ENCODE results near the gene PCYT1A. TPM values are rescaled to one million over a fixed set of nuclear protein-coding genes. Genes with fewer than 3 reads are reported as not detected.

Gene PCYT1A
- total and polyA plus RNA-seq, 12 donors = 21.0 to 121 (median 102) TPM

DNA sequence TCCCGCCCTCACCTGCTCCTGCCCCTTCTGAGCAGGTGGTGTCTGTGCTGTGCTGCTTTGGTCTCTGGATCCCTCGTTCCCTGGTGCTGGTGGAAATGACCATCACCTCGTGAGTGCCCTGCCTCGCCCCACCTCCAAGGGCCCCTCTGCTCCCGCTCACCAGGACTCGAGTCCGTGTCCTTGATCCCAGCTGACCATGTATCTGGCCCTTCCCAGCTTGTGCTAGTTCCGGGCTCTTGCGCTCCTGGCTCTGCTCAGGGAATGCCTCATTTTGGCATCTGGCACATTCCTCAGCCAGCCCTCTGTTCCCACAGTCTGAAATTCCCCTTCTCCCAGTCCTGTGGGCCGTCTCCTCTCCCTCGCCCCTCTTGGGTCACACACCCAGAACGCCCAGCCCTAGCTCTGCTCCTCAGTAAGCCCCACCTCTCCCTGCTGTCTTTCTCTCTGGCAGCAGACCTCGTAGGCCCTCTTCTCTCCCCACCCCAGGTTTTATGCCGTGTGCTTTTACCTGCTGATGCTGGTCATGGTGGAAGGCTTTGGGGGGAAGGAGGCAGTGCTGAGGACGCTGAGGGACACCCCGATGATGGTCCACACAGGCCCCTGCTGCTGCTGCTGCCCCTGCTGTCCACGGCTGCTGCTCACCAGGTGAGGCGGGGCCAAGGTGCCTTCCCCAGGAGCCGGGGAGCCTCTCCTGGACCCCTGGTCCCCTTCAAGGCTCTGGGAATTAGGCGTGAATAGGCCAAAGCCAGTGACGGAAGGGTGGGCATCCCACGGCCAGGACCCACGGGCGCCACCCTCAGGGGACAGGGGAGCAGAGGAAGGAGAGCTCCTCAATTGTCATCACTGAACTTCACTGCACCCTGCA lies 59.7 kb downstream of the PCYT1A start:
- TF ChIP-seq, protein P1, sequence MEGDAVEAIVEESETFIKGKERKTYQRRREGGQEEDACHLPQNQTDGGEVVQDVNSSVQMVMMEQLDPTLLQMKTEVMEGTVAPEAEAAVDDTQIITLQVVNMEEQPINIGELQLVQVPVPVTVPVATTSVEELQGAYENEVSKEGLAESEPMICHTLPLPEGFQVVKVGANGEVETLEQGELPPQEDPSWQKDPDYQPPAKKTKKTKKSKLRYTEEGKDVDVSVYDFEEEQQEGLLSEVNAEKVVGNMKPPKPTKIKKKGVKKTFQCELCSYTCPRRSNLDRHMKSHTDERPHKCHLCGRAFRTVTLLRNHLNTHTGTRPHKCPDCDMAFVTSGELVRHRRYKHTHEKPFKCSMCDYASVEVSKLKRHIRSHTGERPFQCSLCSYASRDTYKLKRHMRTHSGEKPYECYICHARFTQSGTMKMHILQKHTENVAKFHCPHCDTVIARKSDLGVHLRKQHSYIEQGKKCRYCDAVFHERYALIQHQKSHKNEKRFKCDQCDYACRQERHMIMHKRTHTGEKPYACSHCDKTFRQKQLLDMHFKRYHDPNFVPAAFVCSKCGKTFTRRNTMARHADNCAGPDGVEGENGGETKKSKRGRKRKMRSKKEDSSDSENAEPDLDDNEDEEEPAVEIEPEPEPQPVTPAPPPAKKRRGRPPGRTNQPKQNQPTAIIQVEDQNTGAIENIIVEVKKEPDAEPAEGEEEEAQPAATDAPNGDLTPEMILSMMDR (IDR thresholded peaks at IDR 0.05) = no peak
- intact Hi-C loops (cut with DNase I) = no loop called here
- ATAC-seq (peak in 6 of 8 donors; percentile 53 to 66 (median 62)), DNase-seq (no peak)
- Histone ChIP-seq H3K9me3 (no peaks in the 10 kb centered on the region), H3K4me3 (peak overlapping the region in 1 of 10 donors; percentile 12), H3K36me3 (peaks cover 0 to 3% (median 0%) of the 10 kb centered on the region in 9 donors), H3K27ac (no peak overlapping the region), H3K4me1 (peaks cover 0 to 14% (median 8%) of the 10 kb centered on the region in 9 donors), H3K27me3 (no peaks in the 10 kb centered on the region)
- 49 to 54% methylated on average over 24 of the region's 24 CpGs for WGBS, 2 donors

DNA sequence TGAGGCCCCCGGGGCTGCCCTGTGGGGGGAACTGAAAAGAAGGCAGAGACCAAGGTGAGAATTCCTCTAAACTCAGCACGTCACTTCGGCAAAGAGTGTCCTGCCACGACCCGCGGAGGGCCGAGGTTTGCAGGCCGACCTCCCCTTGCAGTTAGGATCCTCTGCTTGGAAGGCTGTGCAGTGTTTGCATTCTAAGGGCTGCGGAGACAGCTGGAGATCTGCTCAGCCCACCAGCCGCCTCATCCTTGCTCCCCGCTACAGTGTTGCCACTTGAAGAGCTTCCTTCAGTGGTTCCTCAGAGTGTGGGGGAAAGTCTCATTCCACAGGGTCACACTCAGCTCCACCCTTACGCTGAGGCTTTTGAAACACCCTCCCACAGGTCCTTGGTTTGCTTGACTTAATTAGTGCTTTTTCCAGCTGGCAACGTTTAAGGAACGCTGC lies 60.4 kb downstream of the PCYT1A start:
- WGBS, 2 donors = 75 to 76% methylated on average over 14 of the region's 14 CpGs
- Histone ChIP-seq H3K27ac (no peak overlapping the region), H3K9me3 (no peaks in the 10 kb centered on the region), H3K36me3 (no peaks in the 10 kb centered on the region), H3K4me3 (no peak overlapping the region), H3K4me1 (peaks cover 0 to 14% (median 8%) of the 10 kb centered on the region in 9 donors), H3K27me3 (no peaks in the 10 kb centered on the region)
- ATAC-seq = peak in 1 of 8 donors; percentile 17
- TF ChIP-seq, protein P1 (IDR thresholded peaks at IDR 0.05) = no peak
- intact Hi-C loops (cut with DNase I) = no loop called here
- no peak for DNase-seq

DNA sequence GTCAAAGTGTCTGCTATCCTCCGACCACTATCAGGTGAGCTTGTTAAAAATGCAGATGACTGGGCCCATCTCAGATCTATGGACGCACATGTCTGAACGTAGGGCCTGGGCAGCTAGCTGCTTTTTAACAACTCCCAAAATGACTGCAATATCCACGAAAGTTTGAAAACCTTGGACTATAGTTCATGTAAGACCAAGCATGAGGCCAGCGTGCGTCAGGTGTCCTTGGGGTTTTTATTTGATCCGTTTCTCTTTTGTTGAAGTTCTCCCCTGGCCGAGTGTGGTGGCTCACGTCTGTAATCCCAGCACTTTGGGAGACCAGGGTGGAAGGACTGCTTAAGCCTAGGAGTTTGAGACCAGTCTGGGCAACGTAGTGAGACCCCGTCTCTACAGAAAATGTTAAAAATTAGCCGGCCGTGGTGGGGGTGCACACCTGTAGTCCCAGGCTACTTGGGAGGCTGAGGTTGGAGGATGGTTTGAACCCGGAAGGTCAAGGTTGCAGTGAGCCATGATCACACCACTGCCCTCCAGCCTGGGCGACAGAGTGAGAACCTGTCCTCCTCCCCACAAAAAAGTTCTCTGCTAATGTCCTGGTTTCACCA lies 61.7 kb downstream of the PCYT1A start:
- H3K27me3 ChIP-seq = no peaks in the 10 kb centered on the region
- WGBS, 2 donors = 88 to 93% methylated on average over 15 of the region's 15 CpGs

DNA sequence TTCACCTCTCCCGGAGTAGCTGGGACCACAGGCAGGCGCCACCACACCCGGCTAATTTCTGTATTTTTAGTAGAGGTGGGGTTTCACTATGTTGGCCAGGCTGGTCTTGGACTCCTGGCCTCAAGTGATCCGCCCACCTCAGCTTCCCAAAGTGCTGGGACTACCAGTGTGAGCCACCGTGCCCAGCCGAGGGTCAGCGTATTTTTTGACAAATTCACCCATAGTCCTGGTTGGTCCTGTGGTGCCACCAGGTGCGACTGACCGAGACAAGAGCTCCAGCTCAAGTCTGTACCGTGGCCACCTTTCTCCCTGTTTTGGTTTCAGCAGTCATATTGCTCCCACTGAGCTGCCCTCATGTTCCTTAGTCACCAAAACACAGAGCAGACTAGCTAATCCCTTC lies 62.4 kb downstream of the PCYT1A start:
- DNase-seq (no peak), ATAC-seq (no peak)
- intact Hi-C loops (cut with DNase I) = no loop called here

More for the DNA sequence above, 61.7 kb downstream of the PCYT1A start:
- TF ChIP-seq, protein P1 (IDR thresholded peaks at IDR 0.05) = no peak
- Histone ChIP-seq H3K9me3 (no peaks in the 10 kb centered on the region), H3K4me3 (no peak overlapping the region), H3K4me1 (peaks cover 0 to 14% (median 6%) of the 10 kb centered on the region in 9 donors), H3K36me3 (no peaks in the 10 kb centered on the region), H3K27ac (no peak overlapping the region)
- DNase-seq = no peak
- intact Hi-C loops (cut with DNase I) = no loop called here
- no peak for ATAC-seq

More for the DNA sequence above, 62.4 kb downstream of the PCYT1A start:
- TF ChIP-seq, protein P1 (IDR thresholded peaks at IDR 0.05) = no peak
- Histone ChIP-seq H3K27ac (no peak overlapping the region), H3K9me3 (no peaks in the 10 kb centered on the region), H3K4me1 (peaks cover 0 to 15% (median 8%) of the 10 kb centered on the region in 9 donors), H3K27me3 (no peaks in the 10 kb centered on the region), H3K36me3 (no peaks in the 10 kb centered on the region), H3K4me3 (no peak overlapping the region)
- 94% methylated on average over 10 of the region's 10 CpGs for WGBS, 2 donors
